Right lobe of liver (tissue), 6 donors: ENCODE results near the gene ORC6. TPM values are rescaled to one million over a fixed set of nuclear protein-coding genes. Genes with fewer than 3 reads are reported as not detected.

ENCODE experiments used
- ATAC-seq, 4 donors: fragments of 200-7000 bp; cut with Tn5 transposase; one replicate each; pipeline ENCODE4 v1.9.1; 2020; ENCODE audit warnings: mild to moderate bottlenecking in 4 of 4, moderate library complexity in 4 of 4
- DNase-seq, 3 donors: peaks; one replicate each; pipeline ENCODE4 v3.0.0-alpha.2; 2020
- H3K27ac ChIP-seq, 3 donors: fragments of 200-600 bp; one replicate each; pipeline ENCODE4 v1.8.0; 2022
- H3K27me3 ChIP-seq, 2 donors: fragments of 200-600 bp; one replicate each; pipeline ENCODE4 v1.8.0; 2022
- H3K36me3 ChIP-seq, 4 donors: fragments of 200-600 bp; sonication (generic) in 1 of 4; one replicate each; pipeline versions ENCODE4 v1.5.1 to v1.8.0; 2017 to 2022; ENCODE audit warnings: control low read depth in 1 of 4
- H3K4me1 ChIP-seq, 4 donors: fragments of 200-600 bp; sonication (generic) in 1 of 4; one replicate each; pipeline versions ENCODE4 v1.5.1 to v1.8.0; 2017 to 2022; ENCODE audit warnings: control low read depth in 1 of 4
- H3K4me3 ChIP-seq, 3 donors: fragments of 200-600 bp; one replicate each; pipeline ENCODE4 v1.8.0; 2022
- H3K9me3 ChIP-seq, 4 donors: fragments of 200-600 bp; sonication (generic) in 1 of 4; one replicate each; pipeline versions ENCODE4 v1.5.1 to v1.8.0; 2017 to 2022; ENCODE audit warnings: control low read depth in 1 of 4
- POLR2A ChIP-seq: fragments of 450-650 bp; IDR thresholded peaks from one replicate; pipeline ENCODE4 v1.6.1; 2017; ENCODE audit warnings: antibody characterized with exemption, mild to moderate bottlenecking
- WGBS: methylation state at CpG from one replicate; pipeline ENCODE4 v1.1.6; 2018; ENCODE audit warnings: low coverage, low lambda C conversion rate; ENCODE audit not compliant: insufficient coverage; ENCODE audit errors: missing lambda C conversion rate; 5-methylcytosine and 5-hydroxymethylcytosine counted together
- intact Hi-C, 2 donors: fragments of 100-400 bp; cut with DNase I; formaldehyde crosslinking; loops; one replicate each; pipeline versions ENCODE4 v1.11.2 to v1.14.1; 2022
- total RNA-seq, 6 experiments: library from RNA; depleted of rRNA in 2 of 6; stranded (reverse); fragments of >200 nt in 2 of 6; fragmentation: NEBNext Ultra II Directional in 3 of 6; extraction: Animal tissue kit (Norgen Biotek cat#: 25700) in 3 of 6; gene quantifications; one replicate each; pipeline versions ENCODE4 v1.1.0 to v1.2.4, GENCODE V29; 2016 to 2023
- TF ChIP-seq, protein P1 (sequence below), 4 donors: fragments of 200-600 bp in 3 of 4; fragments of 450-650 bp in 1 of 4; IDR thresholded peaks; one replicate each; pipeline versions ENCODE4 v1.5.1 to v1.8.0; 2016 to 2022; ENCODE audit warnings: antibody characterized with exemption in 4 of 4, mild to moderate bottlenecking in 2 of 4
- donor health status: DM: no; HTN: yes; CAD: no.
- donor health status: DM: no; HTN: no; CAD: no.
- donor health status: DM: no; HTN: no; CAD: no.
- donor health status: DM: no; HTN: yes; CAD: no.
- donor health status: DM: no; HTN: yes; CAD: no.

The ORC6 gene
- total RNA-seq, 6 experiments from 2014 or later, result 0.18 to 4.8 (median 0.76) TPM

DNA sequence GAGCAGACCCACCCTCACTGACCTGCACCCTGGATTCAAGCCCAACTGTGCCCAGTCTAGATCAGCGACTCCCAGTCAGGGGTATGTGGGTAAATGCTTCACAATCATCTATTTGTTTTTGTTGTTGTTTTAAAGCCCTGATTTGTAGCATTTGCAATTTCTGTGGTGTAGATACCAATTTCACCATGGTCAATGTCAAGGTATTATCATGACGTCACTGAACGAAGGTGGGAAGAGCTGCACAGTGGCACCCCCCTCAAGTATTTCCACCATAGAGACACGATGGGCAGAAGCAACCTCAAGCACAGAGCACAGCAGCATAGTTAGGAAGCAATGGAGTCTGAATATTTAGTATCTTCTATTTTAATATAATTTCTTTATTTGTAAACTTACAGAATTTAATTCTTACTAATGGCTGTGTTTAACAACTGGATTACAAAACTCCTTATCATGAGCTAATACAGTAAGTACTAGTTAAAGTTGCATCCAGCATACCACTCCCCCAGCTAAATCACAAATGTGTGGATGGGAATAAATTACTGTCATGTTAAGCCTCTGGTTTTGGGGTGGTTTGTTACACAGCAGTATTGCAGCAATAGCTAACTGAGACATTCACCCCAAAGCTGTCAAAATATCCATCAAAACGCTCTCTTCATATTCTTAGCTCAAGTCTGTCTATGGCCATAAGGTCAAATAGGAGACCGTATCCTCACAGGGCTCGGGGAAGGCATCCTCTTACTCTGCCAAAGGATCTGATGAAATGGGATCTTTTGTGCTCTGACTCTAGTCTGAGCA, 25.5 kb downstream of the ORC6 start:
- WGBS, result 85% methylated on average over 7 of the region's 7 CpGs
- TF ChIP-seq POLR2A, result no peak
- TF ChIP-seq, protein P1, sequence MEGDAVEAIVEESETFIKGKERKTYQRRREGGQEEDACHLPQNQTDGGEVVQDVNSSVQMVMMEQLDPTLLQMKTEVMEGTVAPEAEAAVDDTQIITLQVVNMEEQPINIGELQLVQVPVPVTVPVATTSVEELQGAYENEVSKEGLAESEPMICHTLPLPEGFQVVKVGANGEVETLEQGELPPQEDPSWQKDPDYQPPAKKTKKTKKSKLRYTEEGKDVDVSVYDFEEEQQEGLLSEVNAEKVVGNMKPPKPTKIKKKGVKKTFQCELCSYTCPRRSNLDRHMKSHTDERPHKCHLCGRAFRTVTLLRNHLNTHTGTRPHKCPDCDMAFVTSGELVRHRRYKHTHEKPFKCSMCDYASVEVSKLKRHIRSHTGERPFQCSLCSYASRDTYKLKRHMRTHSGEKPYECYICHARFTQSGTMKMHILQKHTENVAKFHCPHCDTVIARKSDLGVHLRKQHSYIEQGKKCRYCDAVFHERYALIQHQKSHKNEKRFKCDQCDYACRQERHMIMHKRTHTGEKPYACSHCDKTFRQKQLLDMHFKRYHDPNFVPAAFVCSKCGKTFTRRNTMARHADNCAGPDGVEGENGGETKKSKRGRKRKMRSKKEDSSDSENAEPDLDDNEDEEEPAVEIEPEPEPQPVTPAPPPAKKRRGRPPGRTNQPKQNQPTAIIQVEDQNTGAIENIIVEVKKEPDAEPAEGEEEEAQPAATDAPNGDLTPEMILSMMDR (IDR thresholded peaks at IDR 0.05), result no peak
- intact Hi-C loops, result no loop called here
- no peak overlapping the region for H3K4me3 ChIP-seq
- no peaks in the 10 kb centered on the region for H3K36me3 ChIP-seq
- DNase-seq, result no peak
- no peak overlapping the region for H3K27ac ChIP-seq
- no peaks in the 10 kb centered on the region for H3K4me1 ChIP-seq
- no peak for ATAC-seq
- H3K9me3 ChIP-seq, result no peaks in the 10 kb centered on the region
- H3K27me3 ChIP-seq, result no peaks in the 10 kb centered on the region

DNA sequence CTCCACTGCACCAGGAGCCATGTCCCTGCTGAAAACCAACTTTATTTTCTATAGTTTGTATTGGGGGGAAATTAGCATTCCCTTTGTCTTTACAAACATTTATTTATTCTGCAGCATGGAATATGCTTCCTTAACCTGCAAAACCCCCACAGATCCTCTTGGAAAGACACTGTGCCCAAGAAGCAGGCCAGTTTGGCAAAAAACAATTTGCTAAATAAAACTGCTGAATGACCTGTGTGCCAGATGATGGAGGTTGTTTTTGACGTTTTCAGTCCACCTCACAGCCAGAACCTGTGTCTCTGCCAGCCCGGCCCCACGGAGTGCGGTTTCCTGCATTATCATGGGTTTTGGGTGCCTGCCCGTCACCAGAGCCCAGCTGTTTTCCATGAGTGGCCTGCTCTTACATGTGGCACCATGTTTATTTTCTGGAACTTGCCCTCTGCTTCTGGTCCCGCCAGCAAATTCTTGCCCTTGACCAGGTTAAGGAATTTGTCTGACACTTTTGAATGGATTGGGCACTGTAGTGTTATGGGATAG, 26.4 kb downstream of the ORC6 start:
- Histone ChIP-seq H3K4me1 (no peaks in the 10 kb centered on the region), H3K9me3 (no peaks in the 10 kb centered on the region), H3K36me3 (no peaks in the 10 kb centered on the region), H3K4me3 (no peak overlapping the region), H3K27ac (no peak overlapping the region), H3K27me3 (no peaks in the 10 kb centered on the region)
- no peak for ATAC-seq
- intact Hi-C loops, result no loop called here
- 70% methylated on average over 2 of the region's 6 CpGs for WGBS
- DNase-seq, result no peak
- TF ChIP-seq, protein P1 (IDR thresholded peaks at IDR 0.05), result no peak
- TF ChIP-seq POLR2A, result no peak

DNA sequence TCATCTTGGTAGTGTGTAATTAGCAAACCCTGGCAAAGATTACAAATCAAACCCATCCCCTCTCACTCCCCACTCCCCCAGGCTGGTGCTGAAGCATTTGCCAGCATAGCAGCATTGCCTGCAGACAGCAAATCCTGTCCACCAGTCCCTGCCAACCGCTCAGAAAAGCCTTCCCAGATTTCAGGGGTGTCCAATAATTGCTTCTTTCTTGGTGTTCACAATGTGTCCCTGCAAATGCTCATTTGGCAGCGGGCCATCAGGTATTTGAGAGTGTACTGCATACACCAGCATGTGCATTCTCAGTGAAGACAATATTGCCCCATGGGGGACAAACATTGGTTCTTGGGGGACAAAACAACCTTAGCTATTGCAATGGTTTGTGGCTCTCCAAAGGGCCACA, 28.2 kb downstream of the ORC6 start:
- TF ChIP-seq, protein P1 (IDR thresholded peaks at IDR 0.05), result no peak
- TF ChIP-seq POLR2A, result no peak
- H3K27me3 ChIP-seq, result no peaks in the 10 kb centered on the region
- DNase-seq (no peak), ATAC-seq (no peak)
- H3K36me3 ChIP-seq, result no peaks in the 10 kb centered on the region
- 75% methylated on average over 2 of the region's 2 CpGs for WGBS
- no peak overlapping the region for H3K4me3 ChIP-seq
- no peaks in the 10 kb centered on the region for H3K9me3 ChIP-seq
- H3K4me1 ChIP-seq, result no peaks in the 10 kb centered on the region
- no peak overlapping the region for H3K27ac ChIP-seq
- intact Hi-C loops, result no loop called here

DNA sequence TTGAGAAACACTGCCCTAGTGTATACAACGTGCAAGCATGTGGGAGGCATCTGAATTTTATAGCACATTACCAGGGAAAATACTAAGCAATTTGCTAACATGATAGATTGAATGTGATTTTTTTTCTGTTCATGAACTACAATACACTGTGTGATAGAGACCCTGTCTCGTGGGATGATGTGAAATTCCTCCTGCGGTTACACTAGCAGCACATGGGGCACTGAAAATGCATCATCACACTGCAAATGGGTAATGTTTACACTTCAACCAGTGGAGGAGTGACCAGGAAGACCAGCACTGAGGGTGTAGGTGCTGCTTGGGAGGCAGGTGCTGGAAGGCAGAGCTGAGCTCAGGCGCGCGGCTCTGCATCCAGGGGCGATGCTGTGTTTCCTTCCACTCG, 28.8 kb downstream of the ORC6 start:
- no peak for TF ChIP-seq POLR2A
- TF ChIP-seq, protein P1 (IDR thresholded peaks at IDR 0.05), result no peak
- H3K36me3 ChIP-seq, result no peaks in the 10 kb centered on the region
- no peak overlapping the region for H3K4me3 ChIP-seq
- H3K27ac ChIP-seq, result no peak overlapping the region
- no peaks in the 10 kb centered on the region for H3K9me3 ChIP-seq
- intact Hi-C loops, result no loop called here
- DNase-seq, result no peak
- WGBS, result 88% methylated on average over 5 of the region's 8 CpGs
- no peak for ATAC-seq
- no peaks in the 10 kb centered on the region for H3K4me1 ChIP-seq
- H3K27me3 ChIP-seq, result no peaks in the 10 kb centered on the region
